Embryonic facial prominence (tissue), 1 donor: ENCODE data around the gene MATR3.
"Not testable (repeated sequence)": the region's sequence is repeated elsewhere in the genome, so short reads cannot be mapped to it uniquely, and the experiment has no call there.

Experiments used
- DNase-seq: peaks from one replicate; pipeline ENCODE4 v3.0.0-alpha.2; 2016; ENCODE audit errors: extremely low spot score

MATR3 gene, protein sequence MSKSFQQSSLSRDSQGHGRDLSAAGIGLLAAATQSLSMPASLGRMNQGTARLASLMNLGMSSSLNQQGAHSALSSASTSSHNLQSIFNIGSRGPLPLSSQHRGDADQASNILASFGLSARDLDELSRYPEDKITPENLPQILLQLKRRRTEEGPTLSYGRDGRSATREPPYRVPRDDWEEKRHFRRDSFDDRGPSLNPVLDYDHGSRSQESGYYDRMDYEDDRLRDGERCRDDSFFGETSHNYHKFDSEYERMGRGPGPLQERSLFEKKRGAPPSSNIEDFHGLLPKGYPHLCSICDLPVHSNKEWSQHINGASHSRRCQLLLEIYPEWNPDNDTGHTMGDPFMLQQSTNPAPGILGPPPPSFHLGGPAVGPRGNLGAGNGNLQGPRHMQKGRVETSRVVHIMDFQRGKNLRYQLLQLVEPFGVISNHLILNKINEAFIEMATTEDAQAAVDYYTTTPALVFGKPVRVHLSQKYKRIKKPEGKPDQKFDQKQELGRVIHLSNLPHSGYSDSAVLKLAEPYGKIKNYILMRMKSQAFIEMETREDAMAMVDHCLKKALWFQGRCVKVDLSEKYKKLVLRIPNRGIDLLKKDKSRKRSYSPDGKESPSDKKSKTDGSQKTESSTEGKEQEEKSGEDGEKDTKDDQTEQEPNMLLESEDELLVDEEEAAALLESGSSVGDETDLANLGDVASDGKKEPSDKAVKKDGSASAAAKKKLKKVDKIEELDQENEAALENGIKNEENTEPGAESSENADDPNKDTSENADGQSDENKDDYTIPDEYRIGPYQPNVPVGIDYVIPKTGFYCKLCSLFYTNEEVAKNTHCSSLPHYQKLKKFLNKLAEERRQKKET

DNA sequence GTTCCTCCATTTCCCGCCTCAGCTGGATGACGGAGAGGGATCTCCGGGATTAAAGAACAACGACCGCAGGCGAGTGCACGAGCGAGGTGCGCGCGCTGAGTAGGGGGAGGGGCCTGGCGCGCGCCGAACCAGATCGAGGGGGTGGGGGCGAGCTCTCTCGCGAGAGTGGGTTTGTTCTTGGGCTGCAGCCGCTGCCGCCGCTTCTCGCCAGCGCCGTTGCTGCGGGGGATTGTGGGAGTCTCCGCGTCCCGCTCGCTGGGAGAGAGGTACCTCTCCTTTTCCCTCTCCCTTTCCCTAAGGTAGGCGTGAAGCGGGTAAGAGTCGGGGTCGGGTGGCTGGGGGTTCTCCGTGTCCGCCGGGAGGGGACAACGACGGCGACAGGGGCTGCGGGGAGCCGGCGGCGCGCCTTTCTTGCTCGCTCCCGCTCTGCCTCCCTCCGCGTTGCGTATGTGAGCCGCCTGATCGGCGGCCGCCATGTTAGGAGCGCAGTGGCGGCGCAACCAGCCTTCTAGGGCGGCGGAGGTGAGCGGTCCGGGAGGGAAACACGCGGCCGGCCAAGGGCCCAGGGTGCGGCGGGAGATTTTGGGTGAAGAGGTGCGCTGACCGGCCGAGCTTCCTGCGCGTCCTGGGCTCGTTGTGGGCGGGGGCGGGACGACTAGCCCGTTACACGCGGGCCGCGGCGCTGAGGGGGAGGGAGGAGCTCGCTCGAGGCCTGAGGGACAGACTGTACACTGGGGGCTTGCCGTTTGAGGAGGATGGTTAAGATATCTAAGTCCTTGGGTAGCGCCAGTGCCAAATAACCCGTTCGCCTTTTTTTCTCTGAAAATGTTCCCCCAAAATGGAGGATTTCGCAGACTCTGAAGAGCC lies at the start of gene MATR3:
Gene MATR3, plus strand, starts transcription at position 234 of the 867 bp plus-strand sequence. CDS start 13,676 bp downstream, outside the sequence.
- peak; percentile 97 for DNase-seq

DNA sequence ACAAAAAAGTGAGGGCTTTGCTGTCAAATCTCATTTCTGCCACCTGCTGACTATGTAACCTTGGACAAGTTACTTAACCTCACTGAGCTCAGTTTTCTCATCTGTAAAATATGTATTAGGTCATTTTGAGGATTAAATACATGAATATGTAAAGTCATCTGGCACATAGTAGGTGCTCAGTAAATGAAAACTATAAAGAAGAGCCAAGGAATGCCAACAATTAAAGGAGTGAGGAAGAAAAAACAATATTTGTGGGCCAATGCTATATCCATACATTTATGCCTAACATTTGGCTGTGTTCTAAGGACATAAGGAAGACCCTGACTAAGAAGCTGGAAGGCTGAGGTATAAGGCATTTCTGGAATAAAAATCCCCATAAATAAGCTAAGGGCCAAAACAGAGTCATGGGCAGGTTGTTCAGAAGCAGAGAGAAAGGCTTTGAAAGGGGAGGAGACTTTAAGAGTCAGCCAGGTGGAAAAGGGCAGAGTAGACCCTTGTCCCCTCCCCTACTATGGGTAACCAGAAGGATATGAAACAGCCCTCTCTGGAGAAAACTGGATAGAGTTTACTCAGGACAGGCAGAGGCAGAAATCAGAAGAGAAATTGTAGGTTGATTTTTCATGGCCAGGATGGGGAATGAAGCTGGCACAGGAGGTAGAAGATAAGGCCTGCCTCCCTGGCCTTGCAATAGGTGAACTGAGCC lies 47.8 kb upstream of the MATR3 start:
- DNase-seq = no peak

DNA sequence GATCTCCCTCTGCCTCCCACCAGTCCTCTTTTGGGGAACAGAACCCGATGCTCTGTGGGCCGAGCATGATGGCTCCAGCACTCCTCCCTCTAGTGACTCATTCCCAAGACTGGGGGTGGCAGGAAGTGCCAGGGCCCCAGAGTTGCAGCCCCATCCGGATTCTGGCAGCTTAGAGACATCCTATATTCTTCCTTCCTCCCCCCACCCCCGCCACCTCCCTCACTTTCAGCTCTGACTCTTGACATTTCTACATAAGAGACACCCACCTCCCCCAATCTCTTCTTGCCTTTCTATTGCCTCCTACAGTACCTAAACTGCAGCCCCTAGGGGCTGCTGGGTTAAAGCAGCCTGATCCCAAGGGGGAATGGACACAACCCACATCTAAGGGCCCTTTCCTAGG lies 47.1 kb upstream of the MATR3 start:
- no peak for DNase-seq

- no peak for DNase-seq
Observed at GRCh38 chr5:139248826-139249453, 44.6 kb upstream of the MATR3 start.

- no peak for DNase-seq
Observed at GRCh38 chr5:139251281-139251687, 42.3 kb upstream of the MATR3 start.

DNA sequence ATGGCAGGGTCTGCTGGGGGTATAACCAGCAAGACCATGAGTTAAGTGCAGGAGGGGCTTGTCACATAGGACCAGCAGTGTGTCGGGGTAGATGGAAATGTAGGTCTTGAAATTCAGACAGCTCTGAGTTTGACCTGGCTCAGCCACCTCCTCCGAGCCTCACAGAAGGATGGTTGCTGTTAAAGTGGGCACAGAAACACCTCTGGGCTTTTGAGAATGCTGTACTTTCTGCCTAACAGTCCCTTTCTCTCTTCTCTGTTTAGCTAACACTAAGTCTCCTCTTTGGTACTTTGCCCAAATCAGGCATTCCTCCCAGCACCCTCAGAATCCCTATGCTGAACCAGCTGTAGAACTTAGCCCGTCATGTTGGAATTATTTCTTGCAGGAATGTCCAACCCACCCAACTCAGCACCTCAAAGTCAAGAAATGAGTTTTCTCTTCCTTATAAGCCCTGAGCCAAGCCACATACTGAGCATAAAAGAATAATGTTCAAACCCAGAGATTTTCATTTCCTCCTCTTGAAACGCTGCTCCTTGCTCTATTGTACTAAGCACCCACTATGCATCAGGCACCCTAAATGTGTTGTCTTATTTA lies 41.7 kb upstream of the MATR3 start:
- no peak for DNase-seq

GRCh38 chr5:139253115-139253514 lies 40.4 kb upstream of the MATR3 start:
- DNase-seq = no peak

DNA sequence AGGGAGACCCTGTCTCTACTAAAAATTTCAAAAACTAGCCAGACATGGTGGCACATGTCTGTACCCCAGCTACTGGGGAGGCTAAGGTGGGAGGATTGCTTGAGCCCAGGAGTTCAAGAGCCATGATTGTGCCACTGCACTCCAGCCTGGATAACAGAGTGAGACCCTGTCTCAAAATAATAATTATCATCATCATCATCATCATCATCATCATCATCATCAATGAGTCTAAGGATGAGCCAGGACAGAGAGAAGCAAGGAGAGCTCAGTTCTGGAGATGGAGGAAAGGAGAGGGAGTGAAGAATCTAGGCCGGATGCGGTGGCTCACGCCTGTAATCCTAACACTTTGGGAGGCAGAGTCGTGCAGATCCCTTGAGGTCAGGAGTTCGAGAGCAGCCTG lies 36.7 kb upstream of the MATR3 start:
- DNase-seq = no peak

GRCh38 chr5:139262059-139262741 lies 31.3 kb upstream of the MATR3 start:
- no peak for DNase-seq

GRCh38 chr5:139262742-139263445 lies 30.6 kb upstream of the MATR3 start:
- peak; percentile 86 for DNase-seq

GRCh38 chr5:139263536-139263935 lies 30.0 kb upstream of the MATR3 start:
- DNase-seq = no peak

DNA sequence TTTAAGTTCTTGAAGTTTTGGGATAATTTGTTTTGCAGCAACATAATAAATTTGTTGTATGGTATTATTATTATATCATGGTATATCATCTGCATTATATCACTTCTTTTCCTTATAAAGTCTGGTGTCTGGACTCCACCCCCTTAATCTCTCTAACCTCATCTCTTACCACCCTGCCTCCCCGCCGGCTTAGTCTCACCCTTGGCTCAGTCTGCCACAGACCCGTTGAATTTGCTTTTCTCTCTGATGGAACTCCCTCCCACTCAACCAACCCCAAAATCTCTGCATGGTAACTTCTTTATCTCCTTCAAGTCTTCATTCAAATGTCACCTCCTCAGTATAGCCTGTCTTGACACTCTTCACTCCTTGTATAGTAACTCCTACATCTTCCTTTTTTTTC lies 29.6 kb upstream of the MATR3 start:
- no peak for DNase-seq

- no peak for DNase-seq
Observed at GRCh38 chr5:139265001-139265400, 28.5 kb upstream of the MATR3 start.

GRCh38 chr5:139266236-139266635 lies 27.3 kb upstream of the MATR3 start:
- no peak for DNase-seq

DNA sequence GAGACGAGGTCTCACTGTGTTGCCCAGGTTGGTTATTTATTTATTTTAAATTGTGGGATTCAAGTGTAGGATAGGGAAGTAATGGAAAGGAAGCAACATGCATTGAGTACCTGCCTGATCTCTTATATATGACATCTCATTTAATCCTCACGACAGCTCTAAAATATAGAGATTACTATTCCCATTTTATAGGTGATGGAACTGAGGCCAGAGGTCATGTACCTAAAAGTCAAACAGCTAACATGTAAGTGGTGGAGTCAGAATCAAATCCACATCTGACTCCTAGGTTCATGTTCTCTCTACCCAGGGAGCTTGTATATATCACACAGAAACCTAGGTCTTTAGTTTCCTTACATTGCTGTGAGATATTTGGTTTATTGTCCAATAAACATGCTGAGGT lies 26.1 kb upstream of the MATR3 start:
- no peak for DNase-seq

GRCh38 chr5:139268364-139269202 lies 25.0 kb upstream of the MATR3 start:
- DNase-seq = no peak

GRCh38 chr5:139270718-139271117 lies 22.8 kb upstream of the MATR3 start:
- not testable (repeated sequence) for DNase-seq
